ENCODE results near the gene GNG4.
"Not testable (repeated sequence)": the region's sequence is repeated elsewhere in the genome, so short reads cannot be mapped to it uniquely, and the experiment has no call there.

GRCh38 chr1:235542845-235543244, 106.7 kb downstream of the GNG4 start:
- not testable (repeated sequence) for TF ChIP-seq CTCF, POLR2A (IDR thresholded peaks at IDR 0.05)

All from adrenal gland (tissue), 5 donors.